SW 1271 (cell line): ENCODE results near the gene ZCCHC7.
"Not testable (repeated sequence)": the region's sequence is repeated elsewhere in the genome, so short reads cannot be mapped to it uniquely, and the experiment has no call there.

Experiments used
- DNase-seq, 2 experiments: peaks; one replicate each; lab custom pipeline; 2025; lab: John Stamatoyannopoulos, UW

The ZCCHC7 gene

DNA sequence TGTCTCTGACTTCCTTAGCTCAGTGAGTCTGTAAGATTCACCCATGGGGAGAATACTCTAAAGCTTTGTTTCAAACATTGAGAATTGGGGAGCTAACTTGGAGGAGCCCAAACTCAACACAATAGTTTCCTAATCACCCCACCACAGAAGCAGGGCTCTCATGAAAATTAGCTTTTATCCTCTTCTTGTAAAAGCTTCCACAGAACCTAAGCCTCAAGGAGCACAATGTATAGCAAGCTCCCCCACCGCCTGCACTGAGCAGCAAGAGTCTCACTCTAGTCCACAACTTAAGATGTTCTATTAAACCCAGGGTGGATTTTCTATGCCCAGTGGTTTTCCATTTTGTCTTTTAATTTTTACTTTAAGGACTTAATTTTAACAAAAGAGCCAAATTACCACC lies 253.2 kb downstream of the ZCCHC7 start:
- no peak for DNase-seq

DNA sequence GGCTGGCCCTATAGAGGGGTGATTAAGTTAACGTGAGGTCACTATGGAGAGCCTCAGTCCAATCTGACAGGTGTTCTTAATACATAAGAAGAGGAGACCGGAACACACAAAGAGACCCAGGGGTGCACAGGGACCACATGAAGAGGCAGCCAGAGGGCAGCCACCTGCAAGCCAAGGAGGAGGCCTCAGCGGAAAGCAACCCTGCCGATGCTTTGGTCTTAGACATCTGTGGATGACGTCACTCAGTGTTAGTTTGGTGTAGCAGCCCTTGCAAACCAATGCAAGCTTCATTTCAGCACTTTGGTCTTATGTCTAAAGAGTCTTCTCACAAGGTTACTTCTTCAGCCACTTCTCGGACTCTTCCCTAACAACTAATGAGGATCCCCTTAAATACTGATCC lies 254.5 kb downstream of the ZCCHC7 start:
- no peak for DNase-seq

DNA sequence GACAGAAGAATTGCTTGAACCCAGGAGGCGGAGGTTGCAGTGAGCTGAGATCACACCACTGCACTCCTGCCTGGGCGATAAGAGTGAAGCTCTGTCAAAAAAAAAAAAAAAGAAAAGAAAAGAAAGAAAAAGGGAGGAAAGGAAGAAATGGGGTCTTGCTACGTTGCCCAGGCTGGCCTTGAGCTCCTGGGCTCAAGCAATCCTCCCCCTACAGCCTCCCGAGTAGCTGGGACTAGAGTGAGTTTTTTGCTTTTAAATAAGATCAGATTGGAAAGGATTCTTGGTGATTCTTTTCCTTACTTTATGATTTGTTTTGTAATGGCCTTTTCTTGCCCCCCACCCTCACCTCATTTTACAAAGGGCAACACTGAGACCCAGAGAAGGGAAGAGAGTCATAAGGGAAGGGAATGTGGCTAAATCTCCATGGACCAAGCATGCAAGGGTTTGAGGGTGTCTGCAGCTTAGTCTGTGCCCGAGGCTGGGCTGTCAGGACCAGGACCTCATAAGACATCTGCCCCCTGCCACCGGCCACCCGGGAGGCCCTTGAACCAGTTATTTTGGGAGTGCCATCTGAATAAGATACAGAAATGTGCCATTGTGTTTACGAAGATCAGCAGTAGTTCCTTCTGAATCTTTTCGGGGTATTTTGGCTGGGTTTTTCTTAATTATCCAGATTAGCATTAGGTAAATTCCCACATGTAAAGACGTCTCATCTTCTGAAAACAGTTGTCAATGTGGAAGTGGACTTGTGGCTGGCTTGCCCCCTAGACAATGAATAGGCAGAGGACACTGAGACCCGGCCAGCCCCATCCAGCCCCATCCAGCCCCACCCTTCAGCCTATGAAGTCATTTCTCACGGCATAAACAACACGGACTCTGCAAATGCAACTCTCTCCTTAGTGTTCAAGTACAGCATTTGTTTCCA lies 257.6 kb downstream of the ZCCHC7 start:
- no peak for DNase-seq

DNA sequence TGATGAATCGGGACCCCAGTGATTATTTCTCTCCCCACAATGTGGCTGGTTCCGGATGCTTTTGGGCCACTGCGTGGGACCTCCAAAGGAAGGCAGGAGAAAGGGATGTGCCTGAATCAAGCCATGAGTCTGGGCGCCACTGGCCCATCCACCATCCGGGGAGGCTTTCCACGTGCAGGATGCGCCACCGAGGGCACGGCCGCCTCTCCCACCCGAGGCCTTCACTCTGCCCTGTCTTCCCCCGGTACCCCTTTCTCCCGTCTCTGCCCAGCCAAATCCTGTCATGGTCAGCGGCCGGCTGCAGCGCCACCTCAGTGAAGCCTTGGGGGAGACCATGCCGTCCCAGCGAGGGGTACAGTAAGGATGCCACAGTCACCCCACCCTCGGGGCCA lies 258.2 kb downstream of the ZCCHC7 start:
- no peak for DNase-seq

DNA sequence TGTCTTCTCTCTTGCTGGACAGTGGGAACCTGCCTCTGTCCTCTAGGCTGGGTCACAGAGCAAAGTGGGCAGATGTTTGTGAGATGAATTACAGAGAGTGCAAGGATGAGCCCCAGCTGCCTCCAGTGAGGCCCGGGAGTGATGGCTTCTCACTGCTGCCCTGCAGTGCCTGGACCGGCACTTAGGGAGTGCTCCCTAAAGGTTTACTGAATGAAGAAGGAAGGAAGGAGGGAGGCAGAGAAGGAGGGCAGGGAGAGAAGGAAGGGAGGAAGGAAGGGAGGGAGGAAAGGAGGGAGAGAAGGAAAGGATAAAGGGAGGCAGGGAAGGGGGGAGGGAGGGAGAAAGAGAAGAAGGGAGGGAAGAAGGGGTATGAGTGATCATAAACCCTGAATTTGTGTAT lies 259.5 kb downstream of the ZCCHC7 start:
- DNase-seq: no peak

DNA sequence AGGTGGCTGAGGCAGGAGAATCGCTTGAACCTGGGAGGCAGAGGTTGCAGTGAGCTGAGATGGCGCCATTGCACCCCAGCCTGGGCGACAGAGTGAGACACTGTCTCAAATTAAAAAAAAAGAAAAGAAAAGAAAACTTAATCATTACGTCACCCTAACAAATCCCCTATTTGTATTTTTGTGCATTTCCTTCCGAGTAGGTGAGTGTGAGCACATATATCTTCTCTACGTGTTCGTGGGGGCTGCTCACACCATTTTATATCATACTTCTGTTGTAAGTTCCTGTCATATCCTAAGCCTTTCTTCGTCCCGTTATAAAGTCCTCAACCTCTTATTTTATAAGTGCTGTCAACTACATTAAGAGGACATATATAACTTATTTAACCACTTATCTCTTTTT lies 260.2 kb downstream of the ZCCHC7 start:
- no peak for DNase-seq

DNA sequence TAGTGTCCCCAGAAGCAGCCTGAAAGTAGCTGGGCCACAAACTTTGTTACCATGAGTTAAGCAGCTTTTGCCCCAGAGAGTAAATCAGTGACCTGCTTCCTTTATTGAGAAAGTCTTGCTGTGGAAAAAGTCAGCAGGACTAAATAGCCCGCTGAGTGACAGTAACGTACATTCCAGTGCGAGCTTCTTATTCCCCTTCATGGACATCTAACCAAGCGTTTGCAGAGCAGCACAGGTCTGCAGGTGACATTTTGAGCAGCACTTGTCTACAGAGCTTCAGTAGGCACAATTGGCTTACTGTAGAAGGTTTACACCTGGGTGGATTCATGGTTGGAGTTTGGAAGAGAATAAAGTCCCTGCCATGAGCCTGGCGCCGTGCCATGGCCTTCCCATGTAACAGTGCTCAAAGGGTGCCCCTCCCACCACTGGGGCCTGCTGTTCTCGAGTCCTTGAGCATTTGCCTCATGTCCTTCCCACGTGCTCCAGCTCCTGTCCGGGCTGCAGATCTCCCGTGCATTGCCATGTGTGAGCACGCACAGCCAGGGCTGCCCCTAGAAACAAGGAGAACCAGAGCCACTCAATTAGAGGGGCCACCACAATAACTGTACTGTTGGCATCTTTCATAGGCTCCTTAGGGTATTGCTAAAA lies 260.8 kb downstream of the ZCCHC7 start:
- no peak for DNase-seq

DNA sequence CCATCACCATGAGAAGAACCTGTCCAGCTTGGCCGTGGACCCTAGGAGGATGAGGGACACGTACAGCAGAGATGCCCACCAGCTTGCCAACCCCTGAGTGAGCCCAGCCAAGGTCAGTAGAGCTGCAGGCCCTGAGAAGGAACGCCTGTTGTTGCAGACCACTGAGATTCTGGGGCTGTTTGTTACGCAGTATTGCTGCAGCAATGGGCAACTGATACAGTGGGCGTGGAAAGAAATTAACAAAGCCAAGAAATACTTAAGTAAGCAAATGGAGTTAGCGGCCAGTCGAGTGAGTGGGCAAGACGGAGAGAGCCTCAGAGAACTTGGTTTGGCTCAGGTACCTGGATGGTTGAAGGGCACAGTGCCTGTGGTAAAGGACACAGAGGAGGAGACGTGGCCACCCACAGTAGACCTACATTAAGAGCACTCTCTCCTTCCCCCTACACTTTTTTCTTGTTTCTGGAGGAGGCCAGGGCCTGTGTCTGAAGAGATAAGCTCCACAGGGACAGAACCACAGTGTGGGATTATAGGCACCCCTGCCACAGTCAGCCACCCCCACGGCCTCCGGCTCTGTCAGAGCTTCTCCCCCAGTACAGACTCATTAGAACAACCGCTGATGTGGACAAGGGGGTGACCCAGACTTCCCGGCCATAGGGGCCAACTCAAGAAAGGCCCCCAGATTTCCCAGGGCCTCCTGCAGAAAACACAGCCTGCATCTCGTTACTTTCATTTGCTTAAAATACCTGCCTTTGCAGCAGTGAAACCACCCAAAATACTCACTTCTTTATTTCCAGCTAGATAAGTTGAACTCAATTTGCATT lies 262.0 kb downstream of the ZCCHC7 start:
- no peak for DNase-seq

DNA sequence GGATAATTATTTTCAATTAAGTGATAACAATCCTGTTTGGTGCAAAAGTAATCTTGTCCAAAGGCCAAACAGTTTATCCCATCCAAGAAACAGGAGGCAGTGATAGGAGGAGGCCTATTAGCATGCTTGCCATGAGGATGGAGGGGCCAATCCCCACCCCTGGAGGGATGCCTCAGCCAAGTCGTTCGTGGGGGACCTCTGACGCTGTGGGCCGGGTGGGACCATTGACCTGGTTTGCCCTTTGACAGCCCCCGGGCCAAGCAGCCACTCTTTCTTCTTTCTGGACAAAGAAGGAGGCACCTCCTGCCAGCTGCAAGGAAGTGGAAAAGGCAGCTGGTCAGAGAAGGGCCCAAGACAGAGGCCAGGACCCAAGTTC lies 262.6 kb downstream of the ZCCHC7 start:
- no peak for DNase-seq

DNA sequence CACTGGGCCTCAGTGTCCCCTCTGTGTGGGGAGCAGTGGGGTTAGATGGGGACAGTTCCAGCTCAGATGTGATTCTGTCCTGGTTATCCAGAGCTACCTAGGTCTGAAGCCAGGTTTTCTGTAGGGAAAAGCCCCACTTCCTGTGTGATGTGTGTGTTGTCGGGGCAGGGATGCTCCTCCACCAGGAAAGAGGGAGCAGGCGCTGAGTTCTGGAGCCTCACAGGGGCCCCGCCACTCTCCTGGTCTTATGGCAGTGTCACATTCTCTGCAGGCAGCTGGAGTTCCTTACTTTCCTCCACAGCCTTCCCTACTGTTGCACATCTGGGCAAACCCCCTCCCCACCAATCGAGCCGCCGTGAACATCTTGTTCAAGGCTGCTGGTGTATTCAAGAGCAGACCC lies 263.0 kb downstream of the ZCCHC7 start:
- DNase-seq: no peak

DNA sequence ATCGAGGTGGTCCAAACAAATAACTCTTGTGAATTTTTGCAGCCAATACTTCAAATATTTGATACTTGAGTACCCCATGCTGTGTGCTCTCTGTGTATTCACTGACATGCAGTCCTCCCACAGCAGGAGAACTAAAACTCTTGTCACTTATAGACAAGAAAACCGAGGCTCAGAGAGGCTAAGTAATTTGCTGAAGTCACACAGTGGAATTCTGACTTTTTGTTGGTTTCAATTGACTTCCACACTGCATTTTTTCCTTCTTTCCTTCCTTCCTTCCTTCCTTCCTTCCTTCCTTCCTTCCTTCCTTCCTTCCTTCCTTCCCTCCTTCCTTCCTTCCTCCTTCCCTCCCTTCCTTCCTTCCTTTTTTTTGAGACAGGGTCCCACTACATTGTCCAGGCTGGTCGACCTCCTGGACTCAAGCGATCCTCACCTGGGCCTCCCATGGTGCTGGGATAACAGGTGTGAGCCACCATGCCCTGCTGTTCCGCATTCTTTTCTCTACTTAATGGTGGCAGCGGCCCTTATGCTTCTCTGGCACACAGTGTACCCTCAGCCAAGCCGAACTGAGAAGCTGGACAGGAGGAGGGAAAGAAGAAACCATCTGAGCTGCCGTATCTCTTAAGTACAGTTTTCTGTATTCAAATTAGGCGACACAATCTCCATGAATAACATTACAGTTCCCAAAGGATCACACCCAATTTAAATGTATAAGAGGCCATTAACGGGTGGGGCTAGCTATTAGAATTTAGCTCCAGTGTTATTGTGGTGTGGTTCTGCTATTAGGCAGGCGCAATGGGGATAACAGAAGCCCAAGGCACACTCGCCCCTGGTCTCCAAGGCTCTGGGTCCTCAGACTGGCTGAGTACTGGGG lies 263.7 kb downstream of the ZCCHC7 start:
- DNase-seq: no peak

DNA sequence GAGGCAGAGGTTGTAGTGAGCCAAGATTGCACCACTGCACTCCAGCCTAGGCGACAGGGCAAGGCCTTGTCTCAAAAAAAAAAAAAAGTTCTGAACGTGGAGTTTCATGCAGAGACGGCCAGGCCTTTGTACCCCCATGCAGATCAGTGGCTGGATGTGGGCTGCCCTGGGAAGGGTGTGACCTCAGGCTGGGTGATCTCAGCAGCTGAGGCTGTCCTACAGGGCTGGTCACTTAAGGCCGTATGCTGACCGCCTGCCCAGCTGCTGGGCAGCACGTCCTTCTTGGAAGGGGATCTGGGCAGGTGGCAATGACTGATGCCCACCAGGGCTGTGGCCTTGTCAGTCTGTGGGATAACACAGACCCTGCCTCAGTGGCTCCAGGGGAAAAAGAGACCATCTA lies 264.9 kb downstream of the ZCCHC7 start:
- no peak for DNase-seq

DNA sequence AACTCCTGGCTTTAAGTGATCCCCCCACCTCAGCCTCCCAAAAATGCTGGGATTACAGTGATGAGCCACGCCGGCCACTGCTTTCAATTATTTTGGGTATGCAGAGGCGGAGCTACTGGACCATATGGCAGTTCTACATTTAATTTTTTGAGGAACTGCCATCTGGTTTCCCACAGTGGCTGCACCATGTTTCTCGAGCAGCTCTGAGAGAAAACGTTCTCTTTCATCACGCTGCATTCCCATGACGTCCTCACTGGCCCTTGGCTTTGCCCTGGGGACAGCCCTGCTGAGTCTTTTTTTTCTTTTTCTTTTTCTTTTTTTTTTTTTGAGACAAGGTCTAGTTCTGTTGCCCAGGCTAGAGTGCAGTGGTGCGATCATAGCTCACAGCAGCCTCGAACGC lies 266.6 kb downstream of the ZCCHC7 start:
- no peak for DNase-seq

DNA sequence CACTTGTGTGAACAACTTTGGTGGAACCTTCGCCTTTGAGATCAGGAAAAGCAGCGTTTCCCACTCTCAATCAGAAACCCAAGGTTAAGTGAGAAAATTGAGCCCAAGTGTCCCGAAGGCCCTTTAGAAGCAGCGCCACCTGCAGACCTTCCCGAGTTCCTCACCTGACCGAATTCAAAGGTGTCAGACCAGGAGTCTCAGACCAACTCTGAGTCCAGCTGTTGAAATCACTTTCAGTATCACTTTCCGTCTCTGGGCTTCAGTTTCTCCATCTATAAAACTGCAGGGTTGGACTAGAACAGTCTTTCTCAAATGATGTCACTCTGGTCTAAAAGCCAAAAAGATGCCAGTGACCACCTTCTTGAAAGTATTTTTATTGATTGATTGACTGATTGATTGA lies 270.4 kb downstream of the ZCCHC7 start:
- no peak for DNase-seq

DNA sequence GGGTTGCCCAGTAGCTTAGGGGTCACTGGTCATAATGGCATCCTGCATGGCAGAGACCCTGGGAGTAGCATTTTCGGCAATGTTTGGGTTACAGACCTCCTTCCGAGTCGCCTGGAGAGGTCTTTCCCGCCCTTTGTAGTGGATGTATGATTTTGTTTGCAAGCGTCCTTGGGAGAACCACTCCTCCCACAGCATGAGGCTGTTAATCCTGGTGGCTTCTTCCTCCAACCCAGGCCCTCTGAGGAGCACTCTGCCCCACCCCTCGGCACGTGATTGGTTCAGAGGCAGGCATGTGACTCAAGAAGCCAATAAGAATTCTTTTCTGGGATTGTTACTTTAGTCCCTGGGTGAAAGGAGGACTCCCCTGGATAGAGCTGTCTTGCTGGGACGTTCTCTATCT lies 271.9 kb downstream of the ZCCHC7 start:
- DNase-seq: no peak

DNA sequence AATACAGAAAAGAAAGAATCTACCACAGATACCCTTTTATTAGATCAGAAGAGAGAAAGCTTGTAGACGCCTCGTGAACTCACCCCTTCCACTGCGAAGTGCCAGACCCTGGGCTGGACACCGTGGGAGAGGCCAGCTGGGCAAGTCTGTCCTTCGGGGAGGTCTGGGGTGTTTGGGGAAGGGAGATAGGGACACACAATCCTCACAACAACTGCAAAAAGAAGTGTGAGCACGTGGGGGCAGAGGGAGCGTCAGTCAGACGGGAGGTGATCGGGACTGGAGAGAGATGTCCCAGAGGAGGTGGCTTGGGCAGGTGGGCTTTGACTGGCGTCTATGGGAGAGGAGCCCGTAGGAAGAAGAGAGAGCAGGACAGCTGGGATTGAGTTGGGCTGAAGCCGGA lies 274.9 kb downstream of the ZCCHC7 start:
- DNase-seq: no peak

DNA sequence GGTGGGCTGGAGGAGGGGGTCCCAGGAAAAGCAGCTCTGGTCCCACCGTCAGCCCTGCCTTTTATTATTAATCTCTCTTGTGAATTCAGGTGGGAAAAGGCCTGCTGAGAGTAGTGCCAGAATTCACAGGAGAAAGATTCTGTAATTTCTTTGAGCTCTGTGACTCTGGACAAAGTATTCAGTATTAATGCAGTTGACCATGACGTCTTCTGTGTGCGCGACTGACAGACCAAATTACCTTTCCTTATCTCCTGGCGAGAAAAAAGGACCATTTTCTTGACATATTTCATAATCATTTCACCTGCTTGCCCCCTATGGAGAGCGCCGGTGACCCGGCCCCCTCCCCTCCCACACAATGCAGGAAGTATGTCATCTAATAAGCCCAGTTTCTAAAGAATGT lies 275.3 kb downstream of the ZCCHC7 start:
- no peak for DNase-seq

DNA sequence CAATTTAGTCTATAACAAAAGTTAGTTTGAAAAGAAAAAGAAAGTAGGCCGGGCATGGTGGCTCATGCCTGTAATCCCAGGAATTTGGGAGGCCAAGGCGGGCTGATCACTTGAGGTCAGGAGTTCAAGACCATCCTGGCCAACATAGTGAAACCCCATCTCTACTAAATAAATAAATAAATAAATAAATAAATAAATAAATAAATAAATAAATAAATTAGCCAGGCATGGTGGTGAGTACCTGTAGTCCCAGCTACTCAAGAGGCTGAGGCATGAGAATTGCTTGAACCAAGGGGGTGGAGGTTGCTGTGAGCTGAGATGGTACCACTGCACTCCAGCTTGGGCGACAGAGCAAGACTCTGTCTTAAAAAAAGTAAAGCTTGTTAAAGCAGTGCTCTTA lies 277.6 kb downstream of the ZCCHC7 start:
- not testable (repeated sequence) for DNase-seq

DNA sequence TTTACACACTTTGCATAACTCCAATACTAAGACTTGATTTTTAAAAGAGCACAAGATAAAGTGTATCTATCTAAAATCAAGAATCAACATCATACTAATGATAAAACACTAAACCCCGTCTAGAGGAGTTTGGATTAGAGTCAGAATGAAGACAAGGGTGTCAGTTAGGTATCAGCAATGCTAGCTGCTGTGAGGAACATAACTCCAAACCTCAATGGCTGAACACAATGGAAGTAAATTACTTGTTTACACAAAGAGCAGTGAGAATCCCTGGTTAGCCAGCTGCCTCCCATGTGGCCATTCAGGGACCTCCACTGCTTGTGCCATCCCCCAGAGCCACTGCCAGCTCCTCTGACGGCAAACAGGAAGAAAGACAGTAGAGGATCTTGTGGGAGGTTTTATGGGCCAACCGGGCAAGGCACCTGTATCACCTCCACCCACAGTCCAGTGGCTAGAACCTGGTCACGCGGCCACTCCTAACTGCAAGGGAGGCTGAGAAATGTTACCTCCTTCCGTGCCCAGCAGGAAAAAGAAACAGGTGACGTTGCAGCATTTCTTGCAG lies 278.2 kb downstream of the ZCCHC7 start:
- no peak for DNase-seq

DNA sequence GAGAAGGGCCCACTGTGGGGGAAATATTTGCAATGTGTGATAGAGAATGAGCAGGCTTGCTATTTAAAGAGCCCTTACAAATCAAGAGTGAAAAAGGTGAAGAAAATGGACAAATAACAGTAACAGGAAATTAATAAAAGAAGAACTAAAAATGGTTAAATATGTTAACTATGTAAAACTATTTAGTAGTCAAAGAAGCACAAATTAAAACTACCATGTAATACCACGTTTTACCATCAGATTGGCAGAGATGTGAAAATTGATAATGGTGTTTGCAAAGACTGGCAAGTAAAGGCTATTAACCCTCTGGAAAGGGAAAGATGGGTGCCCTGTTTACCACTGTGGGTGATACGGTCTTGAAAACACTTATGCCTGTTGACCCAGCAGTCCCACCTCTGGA lies 279.0 kb downstream of the ZCCHC7 start:
- DNase-seq: no peak

DNA sequence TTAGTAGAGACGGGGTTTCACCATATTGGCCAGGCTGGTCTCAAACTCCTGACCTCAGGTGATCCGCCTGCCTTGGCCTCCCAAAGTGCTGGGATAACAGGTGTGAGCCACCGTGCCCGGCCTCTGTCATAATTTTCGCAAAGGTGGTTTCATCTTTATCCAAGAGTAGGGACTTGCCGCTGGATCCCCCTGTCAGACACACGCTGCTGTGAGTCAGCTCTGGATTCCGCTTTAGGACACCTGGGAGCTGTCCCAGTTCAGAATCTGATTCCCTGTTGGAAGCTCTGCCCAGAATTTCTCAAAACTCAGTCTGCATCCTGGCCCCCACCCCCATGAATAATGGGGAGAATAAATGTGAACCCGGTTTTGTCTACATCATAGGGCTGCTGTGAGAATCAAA lies 284.2 kb downstream of the ZCCHC7 start:
- DNase-seq: no peak

DNA sequence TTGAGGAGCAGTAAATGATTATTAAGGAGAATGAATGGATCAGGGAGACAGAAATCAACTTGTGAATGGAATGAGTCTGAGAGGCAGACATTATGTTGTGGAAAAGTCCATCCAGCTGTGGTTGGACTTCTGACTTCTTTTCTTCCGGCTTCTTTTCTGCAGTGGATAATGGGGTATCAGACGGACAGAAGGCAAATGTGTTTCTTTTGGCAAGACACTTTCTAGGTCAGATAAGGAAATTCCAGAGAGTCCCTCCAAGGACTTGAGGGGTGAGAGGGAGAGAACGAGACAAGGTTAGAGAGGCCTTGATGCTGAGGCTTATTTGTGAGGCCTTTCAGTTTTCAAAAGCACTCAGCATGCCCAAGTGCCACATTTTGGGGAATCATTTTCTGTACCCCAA lies 285.0 kb downstream of the ZCCHC7 start:
- DNase-seq: no peak
